Lower leg skin (tissue), 4 donors: Measurements from ENCODE around the gene TMC2. TPM values are rescaled to one million over a fixed set of nuclear protein-coding genes. Genes with fewer than 3 reads are reported as not detected.

Source experiments
- DNase-seq, 2 donors: peaks; one replicate each; pipeline ENCODE4 v3.0.0-alpha.2; 2019; ENCODE audit warnings: low spot score in 2 of 2
- H3K4me3 ChIP-seq: fragments of 200-600 bp; sonication (generic); 2 replicates; pipeline ENCODE4 v1.5.1; 2017; ENCODE audit warnings: mild to moderate bottlenecking, low read depth; ENCODE audit not compliant: poor library complexity, severe bottlenecking
- POLR2A ChIP-seq, 2 donors: fragments of 450-650 bp; IDR thresholded peaks; one replicate each; pipeline ENCODE4 v1.6.1; 2016 to 2017; ENCODE audit warnings: antibody characterized with exemption in 2 of 2, mild to moderate bottlenecking in 1 of 2, moderate library complexity in 1 of 2
- WGBS, 2 donors: methylation state at CpG; one replicate each; pipeline ENCODE4 v1.1.5; 2018; 5-methylcytosine and 5-hydroxymethylcytosine counted together
- intact Hi-C: fragments of 100-400 bp; cut with DNase I; formaldehyde crosslinking; loops from one replicate; pipeline ENCODE4 v1.15.0; 2023; ENCODE audit warnings: low total_unique reads
- total RNA-seq, 4 donors: library from RNA; depleted of rRNA; stranded (reverse); fragments of >200 nt; gene quantifications; one replicate each; pipeline ENCODE4 v1.1.0, GENCODE V29; 2016
- TF ChIP-seq, protein P1 (sequence below), 3 donors: fragments of 450-650 bp; IDR thresholded peaks; one replicate each; pipeline ENCODE4 v1.5.1; 2016; ENCODE audit warnings: antibody characterized with exemption in 3 of 3, mild to moderate bottlenecking in 3 of 3, moderate library complexity in 2 of 3

TMC2 gene
- total RNA-seq, 4 donors from 2014 or later: 0.06 TPM; not detected in 3

DNA sequence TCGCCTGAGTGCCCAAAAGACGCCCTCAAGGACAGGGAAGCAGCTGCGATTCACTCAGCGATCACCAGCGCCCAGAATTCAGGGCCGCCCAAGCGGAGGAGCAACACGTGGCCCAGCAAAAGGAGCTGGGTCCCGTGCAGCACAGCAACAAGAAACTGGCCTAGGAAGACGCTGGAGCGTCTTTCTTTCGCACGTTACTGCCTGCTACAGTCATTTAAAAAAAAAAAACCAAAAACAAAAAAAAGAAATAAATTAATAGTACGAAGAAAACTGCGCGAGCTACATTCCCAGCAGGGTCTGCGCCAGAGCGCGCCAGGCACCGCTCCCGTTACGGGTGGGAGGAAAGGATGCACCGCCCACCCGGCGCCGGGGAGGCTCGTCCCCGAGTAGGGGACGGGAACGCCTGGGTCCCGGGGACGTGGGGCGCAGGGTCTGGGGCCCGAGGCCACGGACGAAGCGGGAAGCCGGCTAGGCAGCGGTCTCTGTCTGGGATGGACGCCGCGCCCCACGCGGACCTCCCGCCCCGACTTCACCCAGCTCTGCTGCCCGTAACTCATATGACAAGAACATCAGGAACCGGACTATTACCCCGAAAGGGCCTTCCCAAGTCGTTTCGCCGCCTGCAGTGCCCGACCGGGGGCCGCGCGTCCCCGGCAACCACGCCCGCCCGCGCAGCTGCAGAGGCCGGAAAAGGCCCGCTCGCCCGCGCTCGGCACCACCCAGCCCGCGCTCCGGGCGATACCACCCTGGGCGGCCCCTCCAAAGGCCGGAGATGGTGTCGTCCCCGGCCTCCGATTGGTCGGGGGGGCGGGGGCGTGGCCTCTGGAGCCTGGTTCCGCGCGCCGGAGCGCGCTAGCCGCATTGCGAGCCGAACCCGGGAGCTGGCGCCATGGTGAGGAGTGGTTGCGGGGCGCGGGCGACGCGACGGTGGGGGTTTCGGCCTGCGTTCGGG is 115.7 kb downstream of the TMC2 start, which contains the start of gene NOP56:
TSS of gene NOP56 (plus strand) at position 861 of the 952 bp plus-strand sequence. CDS start at position 890, 29 bp downstream.
- intact Hi-C loops: no loop called here
- DNase-seq: peak; percentile 86 to 98
- TF ChIP-seq, protein P1, sequence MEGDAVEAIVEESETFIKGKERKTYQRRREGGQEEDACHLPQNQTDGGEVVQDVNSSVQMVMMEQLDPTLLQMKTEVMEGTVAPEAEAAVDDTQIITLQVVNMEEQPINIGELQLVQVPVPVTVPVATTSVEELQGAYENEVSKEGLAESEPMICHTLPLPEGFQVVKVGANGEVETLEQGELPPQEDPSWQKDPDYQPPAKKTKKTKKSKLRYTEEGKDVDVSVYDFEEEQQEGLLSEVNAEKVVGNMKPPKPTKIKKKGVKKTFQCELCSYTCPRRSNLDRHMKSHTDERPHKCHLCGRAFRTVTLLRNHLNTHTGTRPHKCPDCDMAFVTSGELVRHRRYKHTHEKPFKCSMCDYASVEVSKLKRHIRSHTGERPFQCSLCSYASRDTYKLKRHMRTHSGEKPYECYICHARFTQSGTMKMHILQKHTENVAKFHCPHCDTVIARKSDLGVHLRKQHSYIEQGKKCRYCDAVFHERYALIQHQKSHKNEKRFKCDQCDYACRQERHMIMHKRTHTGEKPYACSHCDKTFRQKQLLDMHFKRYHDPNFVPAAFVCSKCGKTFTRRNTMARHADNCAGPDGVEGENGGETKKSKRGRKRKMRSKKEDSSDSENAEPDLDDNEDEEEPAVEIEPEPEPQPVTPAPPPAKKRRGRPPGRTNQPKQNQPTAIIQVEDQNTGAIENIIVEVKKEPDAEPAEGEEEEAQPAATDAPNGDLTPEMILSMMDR (IDR thresholded peaks at IDR 0.05): no peak
- no peak for TF ChIP-seq POLR2A (IDR thresholded peaks at IDR 0.05)
- 0% methylated on average over 38 to 68 of the region's 101 CpGs for WGBS, 2 donors
- H3K4me3 ChIP-seq: peak within 1 kb of the TSS; percentile 74

- intact Hi-C loops: no loop called here
- WGBS, 2 donors: 0 to 2% methylated on average over 30 to 34 of the region's 56 CpGs
- TF ChIP-seq POLR2A (IDR thresholded peaks at IDR 0.05): no peak
- TF ChIP-seq, protein P1 (IDR thresholded peaks at IDR 0.05): no peak
- peak overlapping the region; percentile 60 for H3K4me3 ChIP-seq
- peak in 1 of 2 donors; percentile 87 for DNase-seq
Observed at GRCh38 chr20:2652724-2653555, 116.6 kb downstream of the TMC2 start.

DNA sequence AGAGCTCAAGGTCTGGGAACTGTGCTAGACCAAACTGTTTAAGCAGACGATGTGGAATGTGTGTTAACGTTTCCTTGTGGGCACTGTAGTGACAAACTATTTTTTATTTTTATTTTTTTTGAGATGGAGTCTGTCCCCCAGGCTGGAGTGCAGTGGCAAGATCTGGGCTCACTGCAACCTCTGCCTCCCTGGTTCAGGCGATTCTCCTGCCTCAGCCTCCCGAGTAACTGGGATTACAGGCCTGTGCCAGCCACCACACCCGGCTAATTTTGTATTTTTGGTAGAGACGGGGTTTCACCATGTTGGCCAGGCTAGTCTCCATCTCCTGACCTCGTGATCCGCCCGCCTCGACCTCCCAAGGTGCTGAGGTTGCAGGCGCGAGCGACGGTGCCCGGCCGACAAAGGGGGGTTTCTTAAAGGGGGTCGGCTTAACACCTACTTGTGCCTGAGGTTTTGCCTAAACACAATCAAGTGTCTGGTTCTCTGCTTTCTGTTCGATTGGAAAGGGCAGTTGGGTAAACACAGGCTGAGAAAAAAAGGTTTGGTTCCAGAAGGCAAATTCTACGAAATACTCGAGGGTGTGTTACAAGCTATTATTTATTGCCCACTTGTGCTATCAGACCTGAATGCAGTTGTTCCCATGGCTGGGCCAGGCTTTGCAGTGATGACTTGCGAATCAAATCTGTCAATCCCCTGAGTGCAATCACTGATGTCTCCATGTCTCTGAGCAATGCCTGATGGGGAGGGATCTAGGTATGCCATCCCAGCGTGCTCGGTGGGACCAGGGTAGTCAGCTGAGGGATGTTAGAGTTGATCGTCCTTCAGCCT is 117.4 kb downstream of the TMC2 start:
- peak in 1 of 2 donors; percentile 82 for DNase-seq
- intact Hi-C loops: no loop called here
- no peak for TF ChIP-seq POLR2A (IDR thresholded peaks at IDR 0.05)
- TF ChIP-seq, protein P1 (IDR thresholded peaks at IDR 0.05): no peak
- peak overlapping the region; percentile 60 for H3K4me3 ChIP-seq
- WGBS, 2 donors: 34 to 37% methylated on average over 24 of the region's 24 CpGs

- intact Hi-C loops: no loop called here
- WGBS, 2 donors: 87% methylated on average over 9 of the region's 9 CpGs
- peak in 1 of 2 donors; percentile 26 for DNase-seq
- TF ChIP-seq, protein P1 (IDR thresholded peaks at IDR 0.05): no peak
- TF ChIP-seq POLR2A (IDR thresholded peaks at IDR 0.05): no peak
- H3K4me3 ChIP-seq: no peak overlapping the region
Observed at GRCh38 chr20:2654384-2654822, 118.0 kb downstream of the TMC2 start.

DNA sequence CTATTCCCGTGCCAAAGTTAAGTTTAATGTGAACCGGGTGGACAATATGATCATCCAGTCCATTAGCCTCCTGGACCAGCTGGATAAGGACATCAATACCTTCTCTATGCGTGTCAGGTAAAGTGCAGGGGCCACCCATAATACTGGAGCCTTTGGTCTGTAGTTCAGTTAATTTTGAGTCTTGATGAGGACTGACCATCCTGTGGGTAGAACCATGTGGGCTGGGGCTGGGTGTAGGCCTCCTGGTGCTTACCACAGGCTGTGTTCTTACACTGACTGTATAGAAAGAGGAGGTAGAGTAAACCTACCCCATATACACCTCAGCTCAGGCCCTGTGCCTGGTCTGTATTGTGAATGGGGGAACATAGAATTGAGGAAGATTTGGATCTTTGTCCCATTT is 118.5 kb downstream of the TMC2 start:
- intact Hi-C loops: no loop called here
- WGBS, 2 donors: 88 to 89% methylated on average over 3 of the region's 3 CpGs
- no peak overlapping the region for H3K4me3 ChIP-seq
- DNase-seq: no peak
- TF ChIP-seq, protein P1 (IDR thresholded peaks at IDR 0.05): no peak
- no peak for TF ChIP-seq POLR2A (IDR thresholded peaks at IDR 0.05)
